HG03108 (cell line): ENCODE measurements around the gene CELSR3.

ENCODE experiments used
- ATAC-seq: cut with Tn5 transposase; IDR thresholded peaks from one replicate; pipeline ENCODE4 v1.9.1; 2021; ENCODE audit warnings: moderate library complexity; ENCODE audit not compliant: unreplicated experiment

The CELSR3 gene

GRCh38 chr3:48662753-48663488 is at the start of gene CELSR3:
CELSR3 (minus strand) TSS chr3:48662886; CDS start chr3:48662634, 252 bp downstream.
- no peak for ATAC-seq

- ATAC-seq: no peak
Measured at GRCh38 chr3:48711727-48712126, 49.0 kb upstream of the CELSR3 start.

- ATAC-seq: no peak
Measured at GRCh38 chr3:48709051-48709461, 46.4 kb upstream of the CELSR3 start.

- no peak for ATAC-seq
Measured at GRCh38 chr3:48708481-48708889, 45.8 kb upstream of the CELSR3 start.

GRCh38 chr3:48707157-48707556 is 44.5 kb upstream of the CELSR3 start:
- ATAC-seq: no peak

GRCh38 chr3:48702320-48702920 is 39.7 kb upstream of the CELSR3 start:
- no peak for ATAC-seq

- no peak for ATAC-seq
Measured at GRCh38 chr3:48700731-48701405, 38.2 kb upstream of the CELSR3 start.

- ATAC-seq: no peak
Measured at GRCh38 chr3:48698891-48699290, 36.2 kb upstream of the CELSR3 start.

- no peak for ATAC-seq
Measured at GRCh38 chr3:48697952-48698351, 35.3 kb upstream of the CELSR3 start.

- no peak for ATAC-seq
Measured at GRCh38 chr3:48696601-48697000, 33.9 kb upstream of the CELSR3 start.

GRCh38 chr3:48696156-48696555 is 33.5 kb upstream of the CELSR3 start:
- no peak for ATAC-seq

- no peak for ATAC-seq
Measured at GRCh38 chr3:48695393-48695753, 32.7 kb upstream of the CELSR3 start.

GRCh38 chr3:48694610-48695392 is 32.1 kb upstream of the CELSR3 start:
- ATAC-seq: no peak

- no peak for ATAC-seq
Measured at GRCh38 chr3:48693826-48694225, 31.1 kb upstream of the CELSR3 start.

- no peak for ATAC-seq
Measured at GRCh38 chr3:48692551-48692950, 29.9 kb upstream of the CELSR3 start.

GRCh38 chr3:48690846-48691458 is 28.3 kb upstream of the CELSR3 start:
- no peak for ATAC-seq

GRCh38 chr3:48689384-48689783 is 26.7 kb upstream of the CELSR3 start:
- no peak for ATAC-seq

- ATAC-seq: no peak
Measured at GRCh38 chr3:48688737-48689075, 26.0 kb upstream of the CELSR3 start.

- no peak for ATAC-seq
Measured at GRCh38 chr3:48688032-48688736, 25.5 kb upstream of the CELSR3 start.

- ATAC-seq: no peak
Measured at GRCh38 chr3:48687220-48687678, 24.6 kb upstream of the CELSR3 start.
